LNCaP clone FGC (cell line): ENCODE results near the gene USP6NL.

Experiments used
- DNase-seq: peaks from one replicate; pipeline ENCODE4 v3.0.0-alpha.2; 2011; ENCODE audit warnings: low read depth
- H3K4me3 ChIP-seq: 2 replicates; pipeline ENCODE4 v1.5.1; 2011; ENCODE audit warnings: mild to moderate bottlenecking, low read depth, low read length, control low read depth
- CTCF ChIP-seq: IDR thresholded peaks from 2 replicates; pipeline ENCODE4 v1.5.1; 2012; ENCODE audit warnings: mild to moderate bottlenecking; ENCODE audit not compliant: control insufficient read depth, insufficient read depth; ENCODE audit errors: extremely low read depth

The USP6NL gene

GRCh38 chr10:11512596-11512995 lies 98.9 kb downstream of the USP6NL start:
- no peak for TF ChIP-seq CTCF
- DNase-seq, result no peak
- H3K4me3 ChIP-seq, result no peak overlapping the region

- no peak for DNase-seq
- TF ChIP-seq CTCF, result no peak
- no peak overlapping the region for H3K4me3 ChIP-seq
Measured at GRCh38 chr10:11511321-11511720, 100.1 kb downstream of the USP6NL start.

- DNase-seq, result no peak
- H3K4me3 ChIP-seq, result no peak overlapping the region
- no peak for TF ChIP-seq CTCF
Measured at GRCh38 chr10:11510736-11511135, 100.7 kb downstream of the USP6NL start.

- no peak for TF ChIP-seq CTCF
Measured at GRCh38 chr10:11510281-11510680, 101.2 kb downstream of the USP6NL start.

GRCh38 chr10:11509036-11509435 lies 102.4 kb downstream of the USP6NL start:
- no peak for DNase-seq

More at GRCh38 chr10:11510281-11510680, 101.2 kb downstream of the USP6NL start:
- no peak overlapping the region for H3K4me3 ChIP-seq
- DNase-seq, result no peak

GRCh38 chr10:11506247-11506789 lies 105.1 kb downstream of the USP6NL start:
- no peak for DNase-seq
- H3K4me3 ChIP-seq, result no peak overlapping the region
- no peak for TF ChIP-seq CTCF

More at GRCh38 chr10:11509036-11509435, 102.4 kb downstream of the USP6NL start:
- no peak for TF ChIP-seq CTCF
- no peak overlapping the region for H3K4me3 ChIP-seq

GRCh38 chr10:11505639-11506038 lies 105.8 kb downstream of the USP6NL start:
- no peak for DNase-seq
- no peak overlapping the region for H3K4me3 ChIP-seq
- no peak for TF ChIP-seq CTCF
